Right ventricle myocardium inferior (tissue), 1 donor: ENCODE data around the gene GFOD1. TPM values are rescaled to one million over a fixed set of nuclear protein-coding genes. Genes with fewer than 3 reads are reported as not detected.
"Not testable (repeated sequence)": the region's sequence is repeated elsewhere in the genome, so short reads cannot be mapped to it uniquely, and the experiment has no call there.

Source experiments
- ATAC-seq: fragments of 200-7000 bp; cut with Tn5 transposase; one replicate; pipeline ENCODE4 v1.9.1; 2020; ENCODE audit warnings: mild to moderate bottlenecking, moderate library complexity
- DNase-seq: peaks from one replicate; pipeline ENCODE4 v3.0.0; 2021; ENCODE audit errors: missing footprints
- intact Hi-C: fragments of 100-400 bp; cut with DNase I; formaldehyde crosslinking; loops from one replicate; pipeline ENCODE4 v1.11.0; 2022
- total RNA-seq: library from RNA; stranded (reverse); fragmentation: NEBNext Ultra II Directional; extraction: Animal tissue kit (Norgen Biotek cat#: 25700); gene quantifications from one replicate; pipeline ENCODE4 v1.2.1, GENCODE V29; 2021
- donor health status: DM: no; HTN: yes; CAD: no; lungs with severe emphysema.

Gene GFOD1
- total RNA-seq, 1 donor from 2014 or later: 38.8 TPM

- intact Hi-C loops: no loop called here
- ATAC-seq: no peak
These were observed 26.5 kb upstream of the GFOD1 start for GRCh38 chr6:13513626-13514502.

GRCh38 chr6:13512900-13513299 is 25.5 kb upstream of the GFOD1 start:
- DNase-seq: no peak
- no peak for ATAC-seq
- intact Hi-C loops: no loop called here

More at GRCh38 chr6:13513626-13514502, 26.5 kb upstream of the GFOD1 start:
- DNase-seq: no peak

- ATAC-seq: peak; percentile 34
- intact Hi-C loops: no loop called here
- no peak for DNase-seq
These were observed 24.7 kb upstream of the GFOD1 start for GRCh38 chr6:13511913-13512717.

GRCh38 chr6:13511141-13511571 is 23.8 kb upstream of the GFOD1 start:
- intact Hi-C loops, ATAC-seq, DNase-seq: not testable (repeated sequence)

- intact Hi-C loops, DNase-seq, ATAC-seq: not testable (repeated sequence)
These were observed 23.0 kb upstream of the GFOD1 start for GRCh38 chr6:13510433-13510832.

GRCh38 chr6:13508711-13509705 is 21.6 kb upstream of the GFOD1 start:
- intact Hi-C loops: loop anchor here (2.0 kb wide), 1 partner anchor 28 kb away; no protein-coding TSS in a partner anchor
- DNase-seq (no peak), ATAC-seq (peak; percentile 49)

DNA sequence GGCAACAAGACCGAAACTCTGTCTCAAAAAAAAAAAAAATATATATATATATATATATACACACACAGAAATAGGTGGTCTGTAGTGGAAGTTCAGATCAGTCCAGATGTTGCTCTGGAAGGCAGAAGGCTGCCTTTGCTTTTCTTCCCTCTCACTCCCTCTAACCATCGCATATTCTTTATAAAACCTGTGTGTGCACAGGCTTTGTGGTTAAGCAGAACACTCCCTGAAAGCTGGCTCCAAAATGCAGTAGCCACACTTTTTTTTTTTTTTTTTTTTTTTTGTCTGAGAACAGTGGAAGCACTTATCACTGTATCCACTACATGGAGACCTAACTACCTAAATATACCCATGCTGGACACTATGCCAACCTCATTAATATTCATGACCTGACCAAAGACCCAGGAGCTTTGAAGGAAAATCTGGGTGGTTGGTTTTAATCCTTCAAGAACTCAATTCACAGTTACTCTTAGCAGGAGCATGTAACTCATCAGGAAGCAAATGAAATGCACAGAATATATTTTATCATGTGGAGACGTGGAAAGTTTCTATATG is 20.0 kb upstream of the GFOD1 start:
- DNase-seq (no peak), ATAC-seq (peak; percentile 47)
- intact Hi-C loops: no loop called here

GRCh38 chr6:13505345-13505734 is 17.9 kb upstream of the GFOD1 start:
- DNase-seq (no peak), ATAC-seq (no peak)
- intact Hi-C loops: no loop called here

GRCh38 chr6:13504611-13505344 is 17.4 kb upstream of the GFOD1 start:
- ATAC-seq (no peak), DNase-seq (no peak)
- intact Hi-C loops: no loop called here

DNA sequence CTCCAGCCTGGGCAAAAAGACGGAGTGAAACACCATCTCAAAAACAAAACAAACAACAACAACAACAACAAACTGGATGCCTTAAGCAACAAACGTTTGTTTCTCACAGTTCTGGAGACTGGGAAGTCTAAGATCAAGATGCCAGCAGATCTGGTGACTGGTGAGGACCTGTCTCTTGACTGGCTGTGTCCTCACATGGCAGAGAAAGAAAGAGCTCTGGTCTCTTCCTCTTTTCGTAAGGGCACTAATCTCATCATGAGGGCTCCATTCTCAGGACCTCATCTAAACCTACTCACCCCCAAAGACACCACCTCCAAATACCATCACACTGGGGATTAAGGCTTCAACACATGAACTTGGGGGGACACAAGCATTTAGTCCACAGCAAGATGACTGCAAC is 13.5 kb upstream of the GFOD1 start:
- intact Hi-C loops: no loop called here
- DNase-seq (no peak), ATAC-seq (no peak)

DNA sequence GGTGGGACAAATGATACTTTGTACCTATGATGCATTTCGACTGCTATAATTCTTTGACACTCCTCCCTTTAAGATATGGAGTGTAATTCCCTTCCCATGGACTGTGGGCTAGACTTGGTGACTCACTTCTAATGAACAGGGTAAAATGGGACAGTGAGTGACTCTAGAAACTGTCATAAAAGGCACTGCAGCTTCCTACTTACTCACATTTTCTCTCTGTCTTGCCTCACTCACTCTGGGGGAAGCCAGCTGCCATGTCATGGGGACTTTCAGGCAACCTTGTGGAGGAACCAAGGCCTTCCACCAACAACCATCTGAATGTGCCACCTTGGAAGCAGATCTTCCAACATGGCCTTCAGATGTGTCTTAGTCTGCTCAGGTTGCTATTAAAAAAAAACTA is 12.9 kb upstream of the GFOD1 start:
- intact Hi-C loops: no loop called here
- DNase-seq (no peak), ATAC-seq (no peak)

DNA sequence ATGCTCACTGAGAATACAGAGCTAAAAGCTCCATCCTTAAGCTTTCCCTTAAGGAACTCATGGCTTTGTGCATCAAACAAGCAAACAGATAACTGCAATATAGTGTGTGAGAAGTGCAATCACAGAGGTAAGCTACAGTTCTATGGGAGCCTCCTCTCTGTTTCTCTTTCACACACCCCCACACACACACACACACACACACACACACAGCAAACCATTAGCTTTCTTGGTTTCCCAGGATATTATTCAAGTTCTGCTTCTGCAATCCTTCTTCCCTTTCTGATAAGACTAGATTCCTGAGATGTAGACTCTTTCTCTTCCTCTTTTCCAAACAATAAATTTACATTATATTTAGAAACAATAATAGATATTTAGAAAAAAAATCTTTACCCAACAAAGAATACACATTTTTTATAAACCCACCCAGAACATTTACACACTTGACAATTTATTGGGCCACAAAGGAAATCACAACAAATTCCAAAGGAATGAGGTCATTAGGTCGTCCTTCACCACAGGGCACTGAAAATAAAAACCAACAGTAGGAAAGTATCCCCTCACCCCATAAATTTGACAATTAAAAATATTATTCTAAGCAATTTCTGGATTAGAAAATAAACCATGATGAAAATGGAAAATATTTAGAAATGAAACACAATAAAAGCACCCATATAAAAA is 9.3 kb upstream of the GFOD1 start:
- ATAC-seq (no peak), DNase-seq (no peak)
- intact Hi-C loops: no loop called here

GRCh38 chr6:13495818-13496217 is 8.4 kb upstream of the GFOD1 start:
- intact Hi-C loops: no loop called here
- peak; percentile 36 for ATAC-seq
- DNase-seq: no peak

DNA sequence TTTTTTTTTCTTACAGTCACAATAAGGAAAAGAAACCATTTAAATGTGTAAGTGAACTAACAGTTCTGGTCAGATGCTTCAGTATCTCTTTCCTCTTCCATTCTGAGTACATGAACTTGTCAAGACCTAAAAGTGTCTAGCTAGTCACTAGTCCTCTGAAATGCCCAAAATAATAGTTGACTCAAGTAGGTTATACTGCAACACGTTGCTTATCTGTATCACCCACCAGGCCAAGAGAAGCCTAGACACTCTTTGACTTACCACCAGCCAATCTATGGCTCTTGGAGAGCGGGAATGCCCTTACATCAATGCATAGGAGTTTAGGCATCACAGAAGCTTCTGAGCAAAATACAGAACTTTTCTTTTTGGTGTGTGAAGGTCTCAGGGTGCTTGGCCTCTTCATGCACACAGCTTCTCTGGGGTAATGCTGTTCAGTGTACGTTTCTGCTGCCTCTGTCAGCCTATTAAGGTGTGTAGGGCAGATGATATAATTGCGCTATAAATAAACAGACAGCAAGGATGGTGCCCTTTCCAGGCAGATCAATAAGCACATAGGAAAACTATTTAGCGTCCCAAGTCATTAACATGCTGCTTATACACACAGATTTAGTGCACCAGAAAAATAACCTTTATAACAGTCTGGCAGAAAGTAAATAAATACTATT is 7.8 kb upstream of the GFOD1 start:
- ATAC-seq (peak; percentile 71), DNase-seq (no peak)
- intact Hi-C loops: no loop called here

- intact Hi-C loops: no loop called here
- ATAC-seq: no peak
These were observed 6.7 kb upstream of the GFOD1 start for GRCh38 chr6:13494137-13494536.

DNA sequence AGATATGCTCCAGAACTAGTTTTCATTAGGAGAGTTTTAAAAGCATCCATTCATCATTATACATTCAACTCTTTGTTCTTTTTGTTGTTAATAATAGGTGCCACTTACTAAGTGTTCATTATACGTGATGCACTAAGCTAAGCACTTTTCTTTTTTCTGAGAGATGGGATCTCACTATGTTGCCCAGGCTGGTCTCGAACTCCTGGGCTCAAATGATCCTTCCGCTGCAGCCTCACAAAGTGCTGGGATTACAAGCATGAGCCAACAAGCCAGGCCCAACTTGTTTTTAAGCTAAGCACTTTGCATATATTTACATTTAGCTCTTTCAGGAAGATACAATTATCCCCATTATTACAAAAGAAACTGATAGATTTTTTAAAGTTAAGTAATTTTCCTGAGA is 5.7 kb upstream of the GFOD1 start:
- intact Hi-C loops: no loop called here
- ATAC-seq: no peak
- DNase-seq: no peak

More at GRCh38 chr6:13494137-13494536, 6.7 kb upstream of the GFOD1 start:
- DNase-seq: no peak

DNA sequence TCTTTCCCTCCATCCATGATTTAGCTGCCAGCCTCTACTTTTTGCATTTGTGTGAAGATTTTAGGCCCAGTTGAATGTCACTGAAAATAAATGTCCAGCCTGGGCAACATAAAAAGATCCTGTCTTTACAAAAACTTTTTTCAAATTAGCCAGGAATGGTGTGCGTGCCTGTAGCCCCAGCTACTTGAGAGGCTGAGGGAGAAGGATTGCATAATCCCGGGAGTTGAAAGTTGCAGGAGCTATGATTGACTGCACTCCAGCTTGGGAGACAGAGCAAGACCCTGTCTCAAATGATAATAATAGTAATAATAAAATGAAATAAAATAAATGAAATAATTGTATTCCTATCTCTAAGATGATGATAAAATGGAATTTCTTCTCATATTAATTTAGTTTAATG is 5.0 kb upstream of the GFOD1 start:
- intact Hi-C loops: no loop called here
- DNase-seq: no peak
- no peak for ATAC-seq
